D721Med (cell line): ENCODE results near the gene FAM149A.

Experiments
- DNase-seq: peaks from one replicate; pipeline ENCODE4 v3.0.0; 2011; ENCODE audit warnings: low spot score; ENCODE audit not compliant: insufficient read length
- FAIRE-seq: peaks from 2 replicates; lab custom pipeline; 2011; peaks lifted over from hg19 to GRCh38; lab: Jason Lieb, UNC
- CTCF ChIP-seq: IDR thresholded peaks from 2 replicates; pipeline ENCODE4 v1.5.1; 2012; ENCODE audit warnings: mild to moderate bottlenecking, control low read depth; ENCODE audit not compliant: insufficient read depth; ENCODE audit errors: missing control alignments

The FAM149A gene

DNA sequence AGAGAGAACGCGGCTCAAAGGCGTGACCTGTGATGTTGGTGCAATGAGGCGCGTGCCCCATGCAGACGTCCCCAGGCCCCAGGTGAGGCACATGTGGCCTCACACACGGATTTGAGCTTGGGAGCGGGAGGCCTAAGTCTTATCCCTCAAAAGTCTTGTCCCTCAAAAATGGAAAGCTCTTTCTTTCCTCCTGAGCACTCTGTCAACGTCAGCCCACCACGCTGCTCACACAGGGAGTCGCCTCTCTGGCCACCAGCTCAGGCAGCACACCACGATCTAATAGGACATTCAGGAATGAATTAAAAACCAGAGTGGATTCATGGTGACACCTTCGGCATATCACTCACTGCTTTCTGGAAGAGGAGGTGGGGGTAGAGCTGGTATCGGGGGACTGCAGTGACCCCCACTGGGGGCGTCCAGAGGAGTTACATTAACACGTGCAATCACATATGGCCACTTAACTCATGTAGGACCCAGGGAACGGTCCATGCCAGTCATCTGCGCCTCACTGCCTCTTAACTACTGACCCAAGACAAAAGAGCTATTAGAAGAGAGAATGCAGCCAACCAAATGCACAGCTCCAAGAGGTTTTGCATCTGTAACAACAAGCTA is 64.9 kb downstream of the FAM149A start:
- DNase-seq (no peak), FAIRE-seq (no peak)
- TF ChIP-seq CTCF = no peak

- no peak for FAIRE-seq
- DNase-seq = no peak
- TF ChIP-seq CTCF = no peak
These were observed 65.7 kb downstream of the FAM149A start for GRCh38 chr4:186169945-186170802.

GRCh38 chr4:186170966-186171365 is 66.5 kb downstream of the FAM149A start:
- no peak for TF ChIP-seq CTCF
- FAIRE-seq = no peak
- DNase-seq = no peak

DNA sequence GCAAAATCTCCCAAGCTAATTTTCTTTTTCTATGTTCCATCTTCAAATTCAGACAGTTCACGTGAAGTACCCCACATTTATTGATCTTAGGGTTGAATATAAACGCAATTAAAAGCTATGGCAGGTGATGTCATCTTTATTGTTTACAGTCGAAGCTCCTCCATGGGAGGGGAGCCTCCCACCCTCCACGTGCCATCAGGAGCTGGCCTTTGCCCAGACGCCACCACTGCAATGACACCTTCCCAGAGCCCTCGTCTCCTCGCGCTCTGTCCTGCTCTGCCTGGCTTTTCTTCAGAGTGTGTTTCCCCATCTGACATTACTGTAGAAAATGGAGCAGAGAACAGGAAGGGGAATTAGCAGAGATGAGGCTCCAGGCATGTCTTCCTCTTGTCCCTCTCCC is 68.0 kb downstream of the FAM149A start:
- DNase-seq (no peak), FAIRE-seq (no peak)
- no peak for TF ChIP-seq CTCF

DNA sequence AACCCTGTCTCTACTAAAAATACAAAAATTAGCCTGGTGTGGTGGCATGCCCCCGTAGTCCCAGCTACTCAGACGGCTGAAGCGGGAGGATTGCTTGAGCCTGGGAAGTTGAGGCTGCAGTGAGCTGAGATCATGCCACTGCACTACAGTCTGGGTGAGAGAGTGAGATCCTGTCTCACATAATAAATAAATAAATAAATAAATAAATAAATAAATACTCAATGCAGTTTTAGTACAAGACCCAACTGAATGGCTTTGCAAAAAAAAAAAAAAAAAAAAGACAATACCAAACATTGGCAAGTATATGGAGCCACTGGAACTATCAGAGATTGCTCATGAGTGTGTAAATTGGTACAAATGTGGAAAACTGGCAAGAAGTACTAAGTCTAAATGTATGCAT is 83.6 kb downstream of the FAM149A start:
- FAIRE-seq = no peak
- DNase-seq = no peak
- TF ChIP-seq CTCF = no peak

GRCh38 chr4:186189656-186190055 is 85.2 kb downstream of the FAM149A start:
- no peak for FAIRE-seq
- DNase-seq = no peak
- TF ChIP-seq CTCF = no peak

- no peak for TF ChIP-seq CTCF
- DNase-seq (no peak), FAIRE-seq (no peak)
These were observed 86.2 kb downstream of the FAM149A start for GRCh38 chr4:186190581-186191199.
